ENCODE results near the gene RPL38.

The RPL38 gene

DNA sequence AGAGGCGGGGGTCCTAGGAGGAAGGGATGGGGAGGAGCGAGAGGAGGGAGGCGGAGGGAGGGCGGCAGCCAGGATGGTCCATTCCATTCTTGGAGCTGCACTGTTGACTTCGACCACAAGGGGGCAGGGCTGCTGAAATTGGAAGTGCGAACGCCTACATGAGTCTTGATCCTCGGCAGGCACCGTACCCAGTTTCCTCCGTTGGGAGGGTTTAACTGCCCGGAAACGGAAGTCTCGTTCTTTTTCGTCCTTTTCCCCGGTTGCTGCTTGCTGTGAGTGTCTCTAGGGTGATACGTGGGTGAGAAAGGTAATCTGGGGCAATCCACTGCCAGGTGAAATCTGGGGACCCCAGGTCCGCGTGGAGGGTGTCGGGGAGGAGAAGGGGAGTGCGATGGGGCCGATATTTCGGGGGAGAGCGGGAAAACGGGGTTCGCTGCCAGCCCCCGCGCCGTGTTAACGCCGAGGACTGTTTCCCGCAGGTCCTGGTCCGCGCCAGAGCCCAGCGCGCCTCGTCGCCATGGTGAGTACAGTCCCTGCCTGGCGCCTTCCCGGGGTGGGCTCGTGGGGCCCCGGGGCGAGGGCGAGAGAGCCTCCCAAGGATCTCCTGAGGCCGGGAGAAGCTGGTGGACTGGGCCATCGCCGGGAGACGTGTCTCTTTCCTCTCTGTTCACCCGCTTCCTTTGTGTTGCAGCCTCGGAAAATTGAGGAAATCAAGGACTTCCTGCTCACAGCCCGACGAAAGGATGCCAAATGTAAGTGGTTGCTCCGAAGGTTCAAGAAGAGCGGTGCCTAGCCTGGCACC, at the start of gene RPL38:
Gene RPL38 (plus strand): TSS at position 240 of the 802 bp plus-strand sequence. CDS start 278 bp downstream, at position 518.
- DNase-seq, result peak; percentile 95

DNA sequence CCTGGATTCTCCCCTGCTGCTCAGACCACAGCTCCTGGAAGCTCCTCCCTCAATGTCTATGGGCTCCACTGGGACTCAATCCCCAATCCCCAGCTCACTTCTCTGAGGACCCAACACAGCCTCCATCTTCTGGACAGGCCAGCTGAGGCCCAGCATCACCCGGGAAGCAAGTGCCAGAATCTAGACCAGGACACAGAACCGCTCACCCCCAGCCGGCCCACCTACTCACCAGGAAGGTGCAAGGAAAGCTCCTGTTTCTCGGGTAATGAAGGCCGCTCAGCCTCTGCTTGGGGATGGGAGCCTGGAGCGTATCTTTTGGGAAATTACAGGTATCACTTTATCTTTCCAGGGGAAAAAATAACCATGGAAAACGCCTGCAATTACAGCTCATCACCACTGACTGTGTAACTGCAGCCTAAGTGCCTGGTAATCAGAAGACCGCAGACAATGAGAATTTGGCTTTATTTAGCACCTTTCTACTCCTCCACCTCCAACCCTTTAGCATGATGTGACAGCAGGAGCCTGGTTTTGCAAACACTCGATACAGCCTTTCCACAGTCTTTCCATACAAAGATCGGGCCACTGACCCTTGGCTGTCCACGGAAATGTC, 49.6 kb upstream of the RPL38 start:
- no peak for DNase-seq

DNA sequence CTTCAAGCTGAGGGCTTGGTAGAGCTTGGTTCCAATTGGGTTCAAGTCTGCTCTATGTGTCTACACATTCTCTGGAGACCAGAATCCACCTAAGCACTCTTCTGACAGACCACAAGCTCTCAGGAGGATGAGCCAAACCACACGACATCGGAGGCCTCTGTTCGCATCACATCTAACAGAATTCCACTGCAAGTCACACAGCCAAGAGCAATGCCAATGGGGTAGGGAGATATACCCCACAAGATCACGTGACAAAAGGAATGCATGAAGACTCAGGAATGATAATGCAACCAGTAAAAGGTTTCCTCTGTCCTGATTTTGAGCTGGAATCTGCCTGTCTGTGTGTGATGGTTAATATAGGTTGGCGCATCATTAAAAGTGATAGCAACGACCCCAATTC, 46.6 kb upstream of the RPL38 start:
- DNase-seq, result no peak

DNA sequence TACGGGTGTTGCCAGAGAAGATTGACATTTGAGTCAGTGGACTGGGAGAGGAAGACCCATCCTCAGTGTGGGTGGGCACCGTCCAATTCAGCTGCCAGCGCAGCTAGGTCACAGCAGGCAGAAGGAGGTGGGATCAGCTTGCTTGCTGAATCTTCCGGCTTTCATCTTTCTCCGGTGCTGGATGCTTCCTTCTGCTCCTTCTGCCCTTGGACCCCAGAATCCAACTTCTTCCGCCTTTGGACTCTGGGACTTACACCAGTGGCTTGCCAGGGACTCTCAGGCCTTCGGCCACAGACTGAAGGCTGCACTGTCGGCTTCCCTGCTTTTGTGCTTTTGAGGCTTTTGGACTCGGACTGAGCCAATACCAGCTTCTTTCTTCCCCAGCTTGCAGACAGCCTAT, 46.1 kb upstream of the RPL38 start:
- no peak for DNase-seq

DNA sequence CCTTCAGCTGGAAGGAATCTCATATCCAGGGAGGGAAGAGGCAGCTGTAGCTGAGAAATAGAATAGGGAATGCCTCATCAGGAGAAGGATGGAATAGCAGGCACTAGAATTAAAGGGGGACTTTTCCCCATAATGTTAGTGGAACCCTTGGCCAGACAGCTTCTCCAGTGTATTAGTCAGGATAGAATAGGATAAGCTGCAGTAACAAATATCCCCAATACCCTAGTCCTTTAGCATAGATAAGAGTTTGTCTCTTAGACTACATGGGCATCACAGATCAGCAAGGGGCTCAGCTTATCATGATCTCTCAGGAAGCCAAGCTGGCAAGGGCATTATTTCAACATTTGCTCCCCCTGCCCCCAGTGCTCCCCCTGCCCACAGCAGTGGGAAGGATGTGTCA, 44.7 kb upstream of the RPL38 start:
- no peak for DNase-seq

DNA sequence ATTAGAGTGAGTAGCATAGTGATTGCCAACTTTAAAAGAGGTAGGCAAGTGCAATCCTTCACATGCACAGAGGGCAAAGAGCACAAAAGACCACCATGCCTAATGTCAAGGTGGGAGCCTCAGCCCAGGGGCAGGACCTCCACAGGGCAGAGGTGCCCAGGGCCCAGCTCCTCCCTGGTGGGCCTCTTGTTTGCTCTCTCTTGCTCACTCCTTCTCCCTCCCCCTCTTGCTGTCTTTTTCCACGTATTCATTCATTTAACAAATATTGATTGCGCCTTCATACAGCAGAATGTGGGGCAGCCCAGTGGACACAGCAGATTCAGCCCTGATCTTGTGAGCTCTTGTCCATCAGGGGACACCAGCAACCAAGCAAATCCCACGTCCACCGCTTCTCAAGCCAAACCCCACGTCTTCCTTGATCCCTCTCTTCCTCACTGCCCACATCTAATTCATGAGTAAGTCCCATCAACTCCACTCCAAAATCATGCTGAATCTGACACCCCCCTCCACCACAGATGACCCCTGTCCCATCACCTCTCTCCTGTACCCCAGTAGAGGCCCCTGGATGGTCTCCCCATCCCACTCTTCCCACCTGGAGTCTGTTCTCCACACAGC, 44.1 kb upstream of the RPL38 start:
- DNase-seq, result no peak

DNA sequence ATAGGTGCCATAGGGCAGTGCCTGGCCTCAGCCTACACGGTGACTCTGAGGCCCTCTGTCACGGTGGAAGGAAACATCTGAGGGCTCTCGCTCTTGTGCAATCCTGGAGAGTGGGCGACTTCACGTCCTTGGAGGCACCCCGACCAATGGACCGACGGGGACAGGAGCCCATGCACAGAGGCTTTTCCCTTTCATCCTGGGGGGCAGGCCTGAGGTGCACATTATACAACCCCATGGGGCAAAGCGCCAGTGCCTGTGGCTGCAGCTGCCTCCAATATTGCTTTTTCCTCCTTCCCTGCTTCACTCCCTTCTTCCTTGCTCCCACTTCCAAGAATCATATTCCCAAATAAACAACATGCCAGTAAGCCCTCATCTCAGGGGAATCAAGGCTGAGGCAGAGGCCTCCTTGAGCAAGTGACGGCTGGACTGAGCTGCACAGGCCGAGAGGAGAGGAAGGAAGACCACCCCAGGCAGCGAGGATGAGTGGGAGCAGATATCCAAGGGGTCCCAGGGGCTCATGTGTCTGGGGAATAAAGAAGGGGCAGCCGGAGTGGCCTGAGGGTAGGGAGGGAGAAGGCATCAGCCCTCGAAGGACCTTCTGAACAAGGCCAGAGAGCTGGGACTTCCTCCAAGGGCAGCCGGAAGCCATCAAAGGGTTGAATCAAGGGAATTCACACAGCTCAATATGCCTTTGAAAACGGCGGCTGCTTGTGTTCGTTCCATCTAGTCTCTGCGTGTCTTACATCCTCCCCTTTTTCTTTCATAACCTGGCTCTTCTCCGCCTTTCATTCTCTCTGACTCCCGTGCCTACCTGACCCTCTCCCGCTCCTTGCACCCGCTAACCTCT, 42.6 kb upstream of the RPL38 start:
- DNase-seq, result no peak

DNA sequence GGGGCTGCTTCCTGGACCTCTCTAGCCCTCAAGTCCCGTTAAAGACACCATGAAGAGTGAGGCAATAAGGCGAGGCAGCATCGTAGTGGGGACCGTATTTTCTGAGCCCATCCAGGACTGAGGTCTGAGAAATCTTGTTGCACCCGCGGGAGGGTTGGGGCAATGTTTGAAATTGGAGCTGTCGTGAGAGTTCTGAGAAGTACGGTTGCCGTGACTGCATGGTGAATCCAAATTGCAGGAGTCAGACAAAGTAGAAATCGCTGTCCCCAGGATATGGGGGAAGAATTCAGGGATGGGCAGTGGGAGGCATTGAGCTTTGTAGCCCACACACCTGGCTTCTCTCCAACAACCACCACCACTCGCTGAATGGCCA, 42.0 kb upstream of the RPL38 start:
- DNase-seq, result no peak

DNA sequence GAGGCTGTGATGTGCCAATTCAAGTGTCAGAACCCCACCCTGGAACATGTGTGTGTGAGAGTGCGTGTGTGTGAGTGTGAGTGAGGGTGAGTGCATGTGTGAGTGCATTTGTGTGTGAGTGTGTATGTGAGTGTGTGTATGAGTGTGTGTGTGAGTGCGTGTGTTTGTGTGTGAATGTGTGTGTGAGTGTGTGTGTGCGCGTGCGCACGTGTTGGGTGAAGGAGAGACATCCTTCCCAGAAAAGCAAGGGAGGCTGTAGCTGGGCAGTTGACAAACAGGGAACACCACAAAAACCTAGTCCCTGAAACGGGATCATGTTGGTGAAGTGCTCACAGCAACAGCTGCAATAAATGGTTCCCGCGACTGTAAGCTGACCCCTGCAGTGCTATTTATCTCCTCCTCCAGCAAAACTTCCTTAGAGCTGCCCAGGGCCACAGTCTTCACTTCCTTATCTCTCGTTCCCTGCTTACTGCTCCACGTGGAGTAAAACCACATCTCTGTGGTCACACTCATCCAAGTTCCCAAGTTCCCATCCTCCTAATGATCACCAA, 40.1 kb upstream of the RPL38 start:
- no peak for DNase-seq

DNA sequence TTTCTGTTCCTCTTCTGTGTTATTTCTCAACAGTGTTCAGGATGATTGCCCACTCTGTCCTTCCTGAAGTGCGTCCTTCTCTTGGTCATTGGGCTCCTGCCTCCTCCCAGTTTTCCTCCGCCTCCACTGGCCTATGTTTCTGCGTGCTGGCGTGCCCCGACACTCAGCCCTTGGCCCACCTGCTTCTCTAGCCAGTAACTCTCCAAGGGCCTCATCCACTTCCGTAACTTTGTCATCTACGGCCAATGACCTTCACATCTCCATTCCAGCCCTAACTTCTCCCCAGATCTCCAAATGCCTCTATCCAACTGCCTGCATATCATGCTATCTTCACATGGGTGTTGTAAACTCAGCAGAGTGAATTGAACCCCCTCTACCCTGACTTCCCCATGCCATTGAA, 39.6 kb upstream of the RPL38 start:
- DNase-seq, result no peak

DNA sequence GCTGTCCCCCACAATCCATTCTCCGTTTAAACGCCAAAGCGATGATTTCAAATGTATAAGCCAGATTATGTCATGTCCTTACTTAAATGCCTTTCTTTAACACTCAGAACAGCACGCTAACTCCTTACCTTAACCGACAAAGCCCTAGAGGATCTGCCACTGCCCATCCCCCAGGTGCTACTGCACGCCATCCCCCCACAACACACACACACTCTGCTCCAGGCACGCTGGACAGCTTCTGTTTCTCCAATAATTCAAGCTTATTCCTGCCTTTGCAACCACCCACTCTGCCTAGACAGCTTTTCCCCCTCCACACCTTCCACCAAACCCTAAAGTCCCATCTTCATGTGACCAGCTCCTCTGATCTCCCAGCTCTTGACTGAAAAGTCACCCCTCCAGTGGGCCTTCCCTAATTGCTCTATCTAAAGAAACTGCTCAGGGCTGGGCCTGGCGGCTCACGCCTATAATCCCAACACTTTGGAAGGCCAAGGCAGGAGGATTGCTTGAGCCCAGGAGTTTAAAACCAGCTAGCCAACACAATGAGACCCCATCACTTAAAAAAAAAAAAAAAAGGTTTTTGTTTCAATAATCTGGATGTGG, 38.9 kb upstream of the RPL38 start:
- no peak for DNase-seq

DNA sequence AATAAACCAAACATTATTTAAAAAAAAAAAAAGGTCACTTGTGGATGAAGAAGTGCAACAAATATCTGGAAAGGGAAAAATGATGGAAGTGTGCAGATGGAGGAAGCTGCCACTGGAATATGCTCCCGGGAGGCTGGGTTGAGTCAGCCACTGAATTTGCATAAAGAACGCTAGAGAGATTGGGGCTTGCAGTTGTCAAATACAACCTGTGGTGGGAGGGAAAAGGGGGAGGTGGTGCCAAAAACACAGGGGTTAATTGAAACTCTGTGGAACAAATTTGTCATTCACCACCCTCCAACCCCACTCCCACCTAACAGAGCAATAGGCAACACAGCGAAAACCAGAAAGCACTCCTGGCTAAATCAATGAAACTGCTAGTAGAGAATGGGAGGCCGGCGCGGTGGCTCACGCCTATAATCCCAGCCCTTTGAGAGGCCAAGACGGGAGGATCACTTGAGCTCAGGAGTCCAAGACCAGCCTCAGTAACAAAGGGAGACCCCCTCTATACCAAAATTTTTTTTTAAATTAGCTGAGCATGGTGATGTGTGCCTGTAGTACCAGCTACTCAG, 37.6 kb upstream of the RPL38 start:
- DNase-seq, result no peak

DNA sequence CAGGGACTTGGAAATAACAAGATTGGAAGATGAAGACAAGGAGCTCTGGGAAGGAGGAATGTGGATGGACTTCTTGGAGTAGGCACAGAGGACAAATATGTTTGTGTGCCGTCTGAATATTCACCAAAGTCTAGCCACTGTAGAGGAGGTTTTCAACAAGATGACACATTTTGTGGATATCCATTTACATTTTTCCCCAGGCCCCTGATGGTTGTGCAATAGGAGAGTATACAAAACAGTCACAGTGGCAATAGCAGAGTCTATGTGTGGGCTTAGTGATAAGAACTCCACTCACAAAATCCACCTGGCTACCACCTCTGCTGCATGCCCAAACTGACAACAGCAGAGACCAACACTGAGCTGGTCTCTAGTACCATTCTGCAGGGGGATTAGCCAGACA, 32.6 kb upstream of the RPL38 start:
- no peak for DNase-seq

DNA sequence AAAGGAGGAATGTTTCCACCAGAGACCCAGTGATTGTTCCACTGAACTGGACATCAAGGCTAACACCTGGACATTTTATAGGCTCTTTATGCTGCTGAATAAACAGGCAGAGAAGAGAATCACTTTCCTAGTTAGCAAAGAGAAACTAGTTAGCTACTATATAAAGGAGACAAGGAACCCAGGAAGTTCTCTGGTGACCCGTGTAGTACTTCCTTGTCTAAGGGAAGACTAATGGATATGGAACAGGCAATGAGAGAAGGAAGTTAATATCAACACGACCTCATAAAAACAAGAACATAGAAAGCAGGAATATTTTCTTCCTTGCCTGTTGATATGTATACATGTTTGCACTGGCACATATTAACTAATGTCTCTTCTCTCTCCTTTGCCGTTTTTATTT, 30.8 kb upstream of the RPL38 start:
- DNase-seq, result no peak

DNA sequence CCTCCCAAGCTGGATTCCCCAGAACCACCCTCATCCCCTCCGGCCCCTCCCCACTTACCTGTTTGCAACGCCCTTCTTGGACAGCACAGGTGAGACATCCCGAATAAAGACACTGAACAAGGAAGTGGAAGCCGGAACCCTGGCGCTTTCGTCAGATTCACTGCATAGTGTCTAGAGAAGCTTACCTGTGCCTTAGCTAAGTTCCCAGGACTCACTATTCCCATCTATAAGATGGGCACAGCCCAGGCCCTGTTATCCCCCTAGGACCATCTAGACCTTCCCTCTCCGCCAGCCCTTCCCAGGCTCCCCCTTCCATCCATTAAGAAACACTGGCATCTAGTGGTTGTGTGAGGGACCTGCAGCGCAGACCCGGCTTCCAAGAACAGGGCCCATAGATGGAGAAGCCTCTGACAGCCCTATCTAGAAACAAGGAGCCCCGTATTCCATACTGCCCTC, 26.9 kb upstream of the RPL38 start:
- peak; percentile 72 for DNase-seq

DNA sequence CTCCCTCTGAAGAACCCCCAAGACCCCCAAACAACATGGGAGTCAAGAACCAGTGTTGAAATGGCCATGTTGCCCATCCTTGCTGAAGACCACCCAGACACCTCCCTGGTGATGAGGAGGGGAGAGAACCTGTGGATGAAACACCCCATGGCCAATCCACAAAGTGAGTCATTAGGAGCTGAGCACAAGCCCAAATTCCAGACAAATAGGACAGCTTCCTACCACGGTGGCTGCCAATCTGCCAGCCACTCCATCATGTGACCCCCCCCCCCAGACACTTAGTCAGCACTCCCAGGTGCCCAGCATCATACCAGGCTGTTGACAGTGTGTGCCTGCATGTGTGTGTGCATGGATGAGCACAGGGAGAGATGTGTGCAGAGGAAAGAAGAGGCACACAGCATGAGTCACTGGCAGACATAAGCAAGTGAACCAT, 26.4 kb upstream of the RPL38 start:
- no peak for DNase-seq

DNA sequence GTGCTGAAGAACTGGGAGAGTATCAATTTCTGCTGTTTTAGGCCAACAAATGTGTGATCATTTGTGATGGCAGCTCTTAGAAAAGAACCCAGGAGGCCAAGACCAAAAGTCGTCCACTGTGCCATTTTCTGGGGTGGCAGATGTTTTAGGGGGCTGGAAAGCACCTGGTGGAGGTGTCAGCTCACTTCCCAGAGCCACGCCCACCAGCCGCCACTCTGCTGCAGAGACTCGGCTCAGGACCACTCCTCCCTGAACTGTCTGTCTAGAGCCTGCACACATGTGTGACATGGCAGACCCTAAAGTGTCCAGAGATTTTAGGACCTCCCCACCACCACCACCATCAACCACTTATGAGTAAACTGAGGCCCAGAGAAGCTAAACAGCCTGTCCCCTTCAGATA, 23.9 kb upstream of the RPL38 start:
- no peak for DNase-seq

DNA sequence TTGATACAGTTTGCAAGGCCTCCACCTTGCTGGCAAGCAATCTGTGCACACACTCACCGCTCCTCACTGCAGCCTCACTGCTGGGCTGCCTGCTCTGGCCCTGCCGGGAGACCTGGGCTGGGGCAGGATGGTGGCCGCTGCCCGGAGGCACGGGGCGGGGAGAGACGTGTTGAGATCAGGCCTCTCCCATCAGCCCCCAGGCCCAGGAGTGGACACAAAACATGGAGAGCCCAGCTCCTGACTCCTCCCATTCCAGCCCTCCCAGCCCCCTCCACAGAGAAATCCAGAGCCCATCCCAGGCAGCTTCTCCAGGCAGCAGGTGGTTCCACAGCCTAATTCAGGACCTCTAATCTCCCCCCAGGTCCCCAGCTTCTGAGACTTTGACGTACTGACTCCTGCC, 23.1 kb upstream of the RPL38 start:
- DNase-seq, result no peak

DNA sequence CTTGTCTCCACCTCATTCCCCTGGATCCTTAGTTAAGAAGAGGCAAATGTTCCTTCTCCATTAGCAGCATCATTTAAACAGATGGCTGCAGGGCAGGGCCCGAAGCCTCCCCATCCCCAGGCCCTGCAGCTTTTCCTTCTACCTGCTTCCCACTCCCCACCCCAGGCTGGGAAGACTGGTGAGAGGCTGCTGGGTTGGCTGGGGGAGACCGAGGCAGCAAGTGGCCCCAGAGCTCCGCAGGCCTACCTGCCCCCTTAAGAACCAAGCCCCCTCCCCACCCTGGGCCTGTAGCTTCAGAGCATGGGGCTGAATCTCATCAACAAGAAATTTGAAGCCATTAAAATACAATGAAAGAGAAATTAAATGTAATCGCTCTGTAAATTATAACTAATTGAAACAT, 22.1 kb upstream of the RPL38 start:
- no peak for DNase-seq

DNA sequence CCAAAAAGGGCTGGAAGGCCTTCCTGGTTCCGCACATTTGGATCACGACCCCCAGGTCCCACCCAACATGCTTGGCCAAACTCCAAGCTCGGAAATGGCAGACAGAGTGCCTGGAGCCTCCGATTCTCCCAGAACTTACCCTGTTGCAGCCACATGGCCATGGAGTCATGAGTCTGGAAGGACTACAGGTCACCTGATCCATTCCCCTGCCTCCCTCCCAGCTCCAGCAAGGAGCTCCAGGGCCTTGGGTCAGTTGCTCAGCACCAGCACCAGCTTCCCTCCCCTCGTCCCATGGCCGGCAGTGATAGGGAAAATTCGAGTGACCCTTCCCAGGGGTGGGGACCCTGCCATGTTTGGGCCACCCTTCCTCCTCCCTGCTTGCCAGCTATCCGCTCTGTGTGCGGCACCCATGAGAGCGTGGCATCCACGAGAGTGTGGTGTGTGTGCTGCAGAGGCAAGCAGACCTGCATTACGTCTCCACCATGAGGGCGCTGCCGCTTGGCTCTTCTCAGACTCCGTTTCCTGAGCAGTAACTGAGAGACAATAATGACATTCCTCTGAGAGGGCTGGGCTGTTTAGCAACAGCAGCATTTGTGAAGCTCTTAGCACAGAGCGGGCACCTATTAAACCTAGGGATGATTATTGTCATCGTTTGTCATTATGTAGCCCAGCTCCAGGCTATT, 21.3 kb upstream of the RPL38 start:
- DNase-seq, result no peak

DNA sequence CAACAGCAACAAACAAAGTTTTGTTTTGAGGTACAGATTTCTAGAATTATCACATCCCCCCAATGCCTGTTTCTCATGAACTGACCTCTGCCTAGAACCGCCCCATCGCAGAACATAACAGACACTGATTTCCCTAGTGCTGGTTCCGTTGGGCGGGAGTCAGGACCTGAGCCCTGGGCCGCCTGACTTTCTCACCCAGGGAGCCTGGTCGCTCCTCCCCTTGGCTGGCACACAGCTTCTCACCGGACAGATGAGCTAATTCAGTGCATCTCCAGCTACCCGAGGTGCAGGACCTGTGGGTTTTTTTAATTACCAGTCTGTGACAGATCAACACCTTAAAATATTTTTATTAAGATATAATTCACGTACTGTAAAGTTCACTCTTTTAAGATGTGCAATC, 20.1 kb upstream of the RPL38 start:
- DNase-seq, result no peak
